ENCODE measurements around the gene PNPLA2.

The PNPLA2 gene

DNA sequence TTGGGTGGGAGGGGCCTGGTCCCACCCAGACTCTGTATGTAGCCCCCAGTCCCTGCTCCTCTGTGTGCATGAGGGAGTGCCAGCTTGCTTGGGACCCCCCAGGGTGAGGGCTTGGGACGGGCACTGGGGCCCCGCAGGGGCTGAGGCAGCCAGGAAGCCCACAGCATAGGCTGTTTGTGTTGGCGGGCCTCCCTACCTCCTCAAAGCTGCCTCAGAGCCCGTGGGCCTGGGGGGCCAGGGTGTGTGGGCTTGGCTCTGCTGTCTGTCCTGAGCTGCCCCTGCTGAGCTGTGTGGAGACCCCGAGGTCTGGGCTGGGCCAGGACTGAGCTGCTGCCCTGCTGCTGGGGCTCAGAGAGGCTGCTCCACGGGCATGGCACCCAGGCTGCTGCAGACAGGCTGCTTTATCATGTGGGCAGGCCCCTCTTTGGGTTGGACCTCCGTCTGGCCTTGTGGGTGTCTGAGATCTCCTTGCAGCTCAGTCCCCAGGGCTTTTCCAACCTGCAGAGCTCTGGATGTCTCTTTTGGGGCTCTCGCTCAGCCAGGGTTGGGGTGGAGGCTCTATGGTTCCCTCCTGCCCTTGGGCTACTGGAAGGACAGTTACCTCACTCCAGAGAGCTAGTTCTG lies 27.3 kb downstream of the PNPLA2 start:
- H3K27ac ChIP-seq (ENCODE audit: low read depth, low read length), result no peak overlapping the region
- no peak overlapping the region for H4K5ac ChIP-seq (ENCODE audit: low read length)
- no peak overlapping the region for H3K4ac ChIP-seq (ENCODE audit: low read depth, low read length)
- H3K36me3 ChIP-seq (ENCODE audit: control insufficient read depth, insufficient read depth, low read length), result no peaks in the 10 kb centered on the region
- no peak overlapping the region for H2BK5ac ChIP-seq (ENCODE audit: low read length)
- H3K4me2 ChIP-seq (ENCODE audit: low read length), result no peak overlapping the region
- no peak overlapping the region for H2BK15ac ChIP-seq (replicated peaks; ENCODE audit: low read depth)
- no CpG with 5 or more reads among the region's 8 CpGs for WGBS (ENCODE audit: extremely low coverage, insufficient coverage, low lambda C conversion rate)
- no peak for DNase-seq
- H4K8ac ChIP-seq (ENCODE audit: low read depth, low read length), result no peak overlapping the region
- no peak overlapping the region for H2AK5ac ChIP-seq (ENCODE audit: low read length)
- H3K79me1 ChIP-seq (ENCODE audit: low read length), result peaks cover 4% of the 10 kb centered on the region
- no peaks in the 10 kb centered on the region for H3K27me3 ChIP-seq (ENCODE audit: insufficient read depth, low read length, poor library complexity)
- no peak overlapping the region for H3K4me3 ChIP-seq (ENCODE audit: low read length)
- H3K9ac ChIP-seq (ENCODE audit: low read length), result no peak overlapping the region
- H3K79me2 ChIP-seq (ENCODE audit: control insufficient read depth, insufficient read depth, low read length), result peaks cover 10% of the 10 kb centered on the region
- H3K18ac ChIP-seq (ENCODE audit: low read length), result no peak overlapping the region
- no peak overlapping the region for H3K23ac ChIP-seq (ENCODE audit: low read length)
- peaks cover 6% of the 10 kb centered on the region for H3K4me1 ChIP-seq (ENCODE audit: control insufficient read depth, low read depth, low read length)
- no peak overlapping the region for H2BK120ac ChIP-seq (ENCODE audit: low read depth, low read length)
- no peak overlapping the region for H3K56ac ChIP-seq (ENCODE audit: low read length)

DNA sequence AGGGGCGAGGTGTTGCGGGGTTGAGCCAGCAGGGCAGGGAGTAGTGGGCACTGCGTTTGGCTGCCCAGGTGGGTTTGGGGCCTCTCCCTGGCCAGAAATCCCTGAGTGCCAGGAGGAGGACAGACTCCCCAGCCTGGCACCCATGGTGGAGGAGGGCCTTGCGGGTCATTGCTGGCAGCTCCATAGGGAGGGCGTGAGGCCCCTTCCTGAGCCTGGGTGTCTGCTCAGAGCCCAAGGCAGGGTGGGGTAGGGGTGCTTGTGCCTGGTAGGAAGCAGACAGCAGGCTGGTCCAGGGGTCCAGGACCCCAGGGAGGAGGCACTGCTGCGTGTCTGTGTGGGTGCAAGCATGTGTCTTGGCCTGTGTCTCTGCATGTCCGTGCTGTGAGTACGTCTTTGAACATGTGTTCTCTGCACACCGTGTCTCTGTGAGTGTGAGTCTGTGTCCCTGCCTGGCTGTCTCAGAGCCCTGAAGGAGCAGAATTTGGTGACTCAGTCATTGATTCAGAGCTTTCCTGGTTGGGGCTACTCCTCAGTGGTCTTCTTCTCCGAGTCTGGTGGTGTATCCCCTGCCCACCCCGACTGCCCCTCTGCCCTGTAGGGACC lies 27.9 kb downstream of the PNPLA2 start:
- Histone ChIP-seq H3K23ac (ENCODE audit: low read length) (no peak overlapping the region), H2AK5ac (ENCODE audit: low read length) (no peak overlapping the region), H3K9ac (ENCODE audit: low read length) (no peak overlapping the region), H3K27ac (ENCODE audit: low read depth, low read length) (no peak overlapping the region), H3K4me1 (ENCODE audit: control insufficient read depth, low read depth, low read length) (peaks cover 4% of the 10 kb centered on the region), H3K79me2 (ENCODE audit: control insufficient read depth, insufficient read depth, low read length) (peaks cover 5% of the 10 kb centered on the region), H3K36me3 (ENCODE audit: control insufficient read depth, insufficient read depth, low read length) (no peaks in the 10 kb centered on the region), H3K18ac (ENCODE audit: low read length) (no peak overlapping the region), H3K79me1 (ENCODE audit: low read length) (no peaks in the 10 kb centered on the region), H3K56ac (ENCODE audit: low read length) (no peak overlapping the region), H3K4me2 (ENCODE audit: low read length) (no peak overlapping the region), H2BK120ac (ENCODE audit: low read depth, low read length) (no peak overlapping the region), H4K8ac (ENCODE audit: low read depth, low read length) (no peak overlapping the region), H3K4ac (ENCODE audit: low read depth, low read length) (no peak overlapping the region), H3K4me3 (ENCODE audit: low read length) (no peak overlapping the region), H2BK5ac (ENCODE audit: low read length) (no peak overlapping the region), H4K5ac (ENCODE audit: low read length) (no peak overlapping the region), H2BK15ac (replicated peaks; ENCODE audit: low read depth) (no peak overlapping the region), H3K27me3 (ENCODE audit: insufficient read depth, low read length, poor library complexity) (no peaks in the 10 kb centered on the region)
- WGBS (ENCODE audit: extremely low coverage, insufficient coverage, low lambda C conversion rate), result no CpG with 5 or more reads among the region's 11 CpGs
- no peak for DNase-seq

DNA sequence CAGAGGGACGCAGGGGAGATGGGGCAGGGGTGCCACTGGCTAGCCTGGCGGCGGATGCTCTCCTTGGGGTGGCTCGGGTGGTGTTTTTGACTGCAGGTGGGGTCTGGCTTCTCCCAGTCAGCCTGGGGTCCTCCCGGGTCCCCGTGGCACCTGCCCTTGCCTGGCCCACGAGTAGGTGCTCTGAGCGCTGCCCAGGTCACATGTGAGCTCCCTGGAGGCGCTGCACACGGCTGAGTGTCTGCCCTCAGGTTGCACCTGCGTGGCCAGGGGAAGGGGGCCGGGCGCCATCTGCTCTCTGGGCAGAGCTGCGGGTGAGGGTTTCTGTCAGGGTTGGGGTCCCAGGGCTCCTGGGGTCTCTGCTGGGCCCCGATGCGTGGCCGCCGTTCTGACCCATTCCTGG lies 29.2 kb downstream of the PNPLA2 start:
- no peak overlapping the region for H2AK5ac ChIP-seq (ENCODE audit: low read length)
- H3K9ac ChIP-seq (ENCODE audit: low read length), result no peak overlapping the region
- no peaks in the 10 kb centered on the region for H3K79me2 ChIP-seq (ENCODE audit: control insufficient read depth, insufficient read depth, low read length)
- no peaks in the 10 kb centered on the region for H3K36me3 ChIP-seq (ENCODE audit: control insufficient read depth, insufficient read depth, low read length)
- no peak overlapping the region for H3K18ac ChIP-seq (ENCODE audit: low read length)
- no peak overlapping the region for H2BK15ac ChIP-seq (replicated peaks; ENCODE audit: low read depth)
- no peak overlapping the region for H3K4me2 ChIP-seq (ENCODE audit: low read length)
- no peak overlapping the region for H4K5ac ChIP-seq (ENCODE audit: low read length)
- H3K79me1 ChIP-seq (ENCODE audit: low read length), result no peaks in the 10 kb centered on the region
- no CpG with 5 or more reads among the region's 18 CpGs for WGBS (ENCODE audit: extremely low coverage, insufficient coverage, low lambda C conversion rate)
- DNase-seq, result no peak
- no peak overlapping the region for H2BK5ac ChIP-seq (ENCODE audit: low read length)
- H3K27me3 ChIP-seq (ENCODE audit: insufficient read depth, low read length, poor library complexity), result no peaks in the 10 kb centered on the region
- H4K8ac ChIP-seq (ENCODE audit: low read depth, low read length), result no peak overlapping the region
- H3K4me1 ChIP-seq (ENCODE audit: control insufficient read depth, low read depth, low read length), result peaks cover 4% of the 10 kb centered on the region
- H2BK120ac ChIP-seq (ENCODE audit: low read depth, low read length), result no peak overlapping the region
- no peak overlapping the region for H3K4ac ChIP-seq (ENCODE audit: low read depth, low read length)
- H3K4me3 ChIP-seq (ENCODE audit: low read length), result no peak overlapping the region
- H3K56ac ChIP-seq (ENCODE audit: low read length), result no peak overlapping the region
- H3K27ac ChIP-seq (ENCODE audit: low read depth, low read length), result no peak overlapping the region
- no peak overlapping the region for H3K23ac ChIP-seq (ENCODE audit: low read length)

DNA sequence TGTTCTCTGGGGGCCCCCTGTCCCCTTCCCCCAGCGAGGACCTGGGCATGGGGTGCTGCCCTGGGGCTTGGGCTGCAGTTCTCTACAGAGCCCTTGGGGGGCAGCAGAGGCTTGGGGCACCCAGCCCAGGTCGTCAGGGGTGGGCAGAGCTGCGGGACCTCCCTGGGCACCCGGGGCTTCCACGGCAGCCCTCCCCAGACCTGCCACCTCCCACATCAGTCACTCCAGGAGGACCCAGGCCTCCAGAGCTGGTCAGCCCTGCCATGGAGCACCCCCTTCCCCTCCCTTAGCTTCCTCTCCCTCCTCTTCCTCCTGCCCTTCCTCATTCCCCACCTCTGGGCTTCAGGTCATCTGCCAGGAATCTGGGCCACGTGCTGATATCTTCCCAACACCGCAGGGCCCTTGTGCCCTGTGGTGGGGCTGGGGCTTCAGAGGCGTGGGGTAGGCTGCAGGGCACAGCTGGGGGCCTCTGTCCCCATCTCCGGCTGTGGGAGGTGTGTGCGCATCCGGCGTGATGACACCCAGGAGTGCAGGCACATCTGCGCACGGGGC lies 29.7 kb downstream of the PNPLA2 start:
- Histone ChIP-seq H3K23ac (ENCODE audit: low read length) (no peak overlapping the region), H4K8ac (ENCODE audit: low read depth, low read length) (no peak overlapping the region), H3K4me1 (ENCODE audit: control insufficient read depth, low read depth, low read length) (peaks cover 4% of the 10 kb centered on the region), H3K27ac (ENCODE audit: low read depth, low read length) (no peak overlapping the region), H3K4me3 (ENCODE audit: low read length) (no peak overlapping the region), H2BK120ac (ENCODE audit: low read depth, low read length) (no peak overlapping the region), H3K4me2 (ENCODE audit: low read length) (no peak overlapping the region), H3K56ac (ENCODE audit: low read length) (no peak overlapping the region), H2BK5ac (ENCODE audit: low read length) (no peak overlapping the region), H3K18ac (ENCODE audit: low read length) (no peak overlapping the region), H2AK5ac (ENCODE audit: low read length) (no peak overlapping the region), H3K27me3 (ENCODE audit: insufficient read depth, low read length, poor library complexity) (no peaks in the 10 kb centered on the region), H2BK15ac (replicated peaks; ENCODE audit: low read depth) (no peak overlapping the region), H3K79me2 (ENCODE audit: control insufficient read depth, insufficient read depth, low read length) (no peaks in the 10 kb centered on the region), H3K79me1 (ENCODE audit: low read length) (no peaks in the 10 kb centered on the region), H3K36me3 (ENCODE audit: control insufficient read depth, insufficient read depth, low read length) (no peaks in the 10 kb centered on the region), H3K9ac (ENCODE audit: low read length) (no peak overlapping the region), H3K4ac (ENCODE audit: low read depth, low read length) (no peak overlapping the region), H4K5ac (ENCODE audit: low read length) (no peak overlapping the region)
- WGBS (ENCODE audit: extremely low coverage, insufficient coverage, low lambda C conversion rate), result no CpG with 5 or more reads among the region's 14 CpGs
- no peak for DNase-seq

DNA sequence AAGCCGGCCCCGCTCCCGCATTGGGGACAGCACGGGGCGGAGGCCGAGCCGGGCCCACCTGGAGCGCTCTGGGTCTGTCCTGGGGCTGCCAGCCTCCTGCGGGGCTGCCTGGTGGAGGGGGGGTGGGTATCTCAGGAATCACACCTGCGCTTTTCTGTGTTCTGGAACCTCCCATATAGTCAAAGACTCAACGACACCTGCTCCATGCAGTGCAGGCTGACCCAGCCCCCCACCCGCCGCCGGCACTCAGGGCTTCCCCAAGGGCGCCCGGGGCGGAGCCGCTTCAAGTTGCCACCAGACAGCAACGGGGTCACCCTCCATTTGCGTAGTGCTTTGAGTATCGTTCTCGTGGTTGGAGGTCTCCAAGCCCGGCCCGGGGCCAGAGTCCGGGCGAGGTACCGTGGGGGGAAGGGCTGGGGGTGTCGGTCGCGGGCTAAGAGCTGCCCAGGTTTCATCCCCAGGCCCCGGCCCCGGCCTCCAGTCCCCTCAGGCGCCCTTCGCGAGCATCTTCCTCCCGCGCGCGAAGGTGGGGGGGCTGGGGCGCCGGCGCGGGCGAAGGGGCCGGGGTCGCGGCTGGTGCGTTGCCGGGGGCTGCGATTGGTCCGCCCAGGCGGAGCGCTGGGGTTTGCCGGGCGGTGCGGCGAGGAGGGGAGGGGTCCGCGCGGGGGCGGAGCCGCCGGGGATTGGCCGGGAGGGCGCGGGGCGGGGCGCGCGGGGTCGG lies 30.6 kb downstream of the PNPLA2 start:
- no peaks in the 10 kb centered on the region for H3K79me1 ChIP-seq (ENCODE audit: low read length)
- no peak overlapping the region for H3K23ac ChIP-seq (ENCODE audit: low read length)
- no peaks in the 10 kb centered on the region for H3K79me2 ChIP-seq (ENCODE audit: control insufficient read depth, insufficient read depth, low read length)
- no peak overlapping the region for H3K27ac ChIP-seq (ENCODE audit: low read depth, low read length)
- peak overlapping the region; percentile 42 for H3K56ac ChIP-seq (ENCODE audit: low read length)
- WGBS (ENCODE audit: extremely low coverage, insufficient coverage, low lambda C conversion rate), result no CpG with 5 or more reads among the region's 71 CpGs
- no peaks in the 10 kb centered on the region for H3K27me3 ChIP-seq (ENCODE audit: insufficient read depth, low read length, poor library complexity)
- no peak overlapping the region for H4K8ac ChIP-seq (ENCODE audit: low read depth, low read length)
- H4K5ac ChIP-seq (ENCODE audit: low read length), result no peak overlapping the region
- H3K18ac ChIP-seq (ENCODE audit: low read length), result no peak overlapping the region
- no peak overlapping the region for H2BK120ac ChIP-seq (ENCODE audit: low read depth, low read length)
- H3K36me3 ChIP-seq (ENCODE audit: control insufficient read depth, insufficient read depth, low read length), result no peaks in the 10 kb centered on the region
- H2AK5ac ChIP-seq (ENCODE audit: low read length), result no peak overlapping the region
- DNase-seq, result no peak
- no peak overlapping the region for H2BK5ac ChIP-seq (ENCODE audit: low read length)
- no peak overlapping the region for H3K4ac ChIP-seq (ENCODE audit: low read depth, low read length)
- H3K9ac ChIP-seq (ENCODE audit: low read length), result peak overlapping the region; percentile 60
- no peak overlapping the region for H2BK15ac ChIP-seq (replicated peaks; ENCODE audit: low read depth)
- peaks cover 4% of the 10 kb centered on the region for H3K4me1 ChIP-seq (ENCODE audit: control insufficient read depth, low read depth, low read length)
- peak overlapping the region; percentile 77 for H3K4me2 ChIP-seq (ENCODE audit: low read length)
- no peak overlapping the region for H3K4me3 ChIP-seq (ENCODE audit: low read length)
